ENCODE data around the gene PANX3.

PANX3 gene

GRCh38 chr11:124611064-124611463 lies at the start of gene PANX3:
Gene PANX3, plus strand, starts transcription at chr11:124611428. Its CDS starts 129 bp downstream, at chr11:124611557.
- ChIA-PET POLR2A (ENCODE audit: low non-redundant PET) (interaction anchor here (0.6 kb wide), 2 partner anchors 23 to 368 kb away, joined by 5 to 6 read pairs; no protein-coding TSS in a partner anchor), CTCF (interaction anchor here (1.4 kb wide), 1 partner anchor 26 kb away, joined by 3 read pairs; no protein-coding TSS in a partner anchor)
- DNase-seq (ENCODE audit: low spot score), result no peak
- TF ChIP-seq CTCF (conservative IDR thresholded peaks at IDR 0.05; ENCODE audit: low read depth), result no peak
- H3K27ac ChIP-seq, result no peak within 1 kb of the TSS

- no peak for TF ChIP-seq CTCF (conservative IDR thresholded peaks at IDR 0.05; ENCODE audit: low read depth)
- ChIA-PET POLR2A (ENCODE audit: low non-redundant PET) (no interaction called here), CTCF (no interaction called here)
- DNase-seq (ENCODE audit: low spot score), result no peak
- no peak within 1 kb of the TSS for H3K27ac ChIP-seq
These were observed 41.5 kb upstream of the PANX3 start, which contains the start of gene OR8A1 for GRCh38 chr11:124569697-124570096. Gene OR8A1, plus strand, starts transcription at chr11:124569997. Its CDS starts 123 bp downstream, at chr11:124570120.

- POLR2A ChIA-PET (ENCODE audit: low non-redundant PET), result no interaction called here
- DNase-seq (ENCODE audit: low spot score), result no peak
- TF ChIP-seq CTCF (conservative IDR thresholded peaks at IDR 0.05; ENCODE audit: low read depth), result no peak
- H3K27ac ChIP-seq, result no peak overlapping the region
- CTCF ChIA-PET, result no interaction called here
These were observed 41.1 kb upstream of the PANX3 start for GRCh38 chr11:124570160-124570559.

- CTCF ChIA-PET, result interaction anchor here (0.6 kb wide), 1 partner anchor 8 kb away, joined by 3 read pairs; no protein-coding TSS in a partner anchor
- no peak overlapping the region for H3K27ac ChIP-seq
- no peak for DNase-seq (ENCODE audit: low spot score)
- POLR2A ChIA-PET (ENCODE audit: low non-redundant PET), result no interaction called here
- TF ChIP-seq CTCF (conservative IDR thresholded peaks at IDR 0.05; ENCODE audit: low read depth), result no peak
These were observed 33.4 kb upstream of the PANX3 start for GRCh38 chr11:124577716-124578427.

- CTCF ChIA-PET, result no interaction called here
- no peak for DNase-seq (ENCODE audit: low spot score)
- no peak overlapping the region for H3K27ac ChIP-seq
- POLR2A ChIA-PET (ENCODE audit: low non-redundant PET), result no interaction called here
- no peak for TF ChIP-seq CTCF (conservative IDR thresholded peaks at IDR 0.05; ENCODE audit: low read depth)
These were observed 32.5 kb upstream of the PANX3 start for GRCh38 chr11:124578761-124579160.

GRCh38 chr11:124581817-124582216 lies 29.4 kb upstream of the PANX3 start:
- no peak for DNase-seq (ENCODE audit: low spot score)
- CTCF ChIA-PET, result no interaction called here
- H3K27ac ChIP-seq, result no peak overlapping the region
- TF ChIP-seq CTCF (conservative IDR thresholded peaks at IDR 0.05; ENCODE audit: low read depth), result no peak
- POLR2A ChIA-PET (ENCODE audit: low non-redundant PET), result no interaction called here

All from RWPE1 (cell line).